Hematopoietic multipotent progenitor cell treated with erythropoietin and hydrocortisone succinate and interleukin-3 and kit ligand, for 8 days (in vitro differentiated cells): Measurements from ENCODE around the gene MADCAM1.
A peak's percentile ranks its signal among the peaks of the same experiment; 100 is the strongest.

Source experiments
- DNase-seq: peaks from one replicate; pipeline ENCODE4 v3.0.0-alpha.2; 2015

MADCAM1 gene

DNA sequence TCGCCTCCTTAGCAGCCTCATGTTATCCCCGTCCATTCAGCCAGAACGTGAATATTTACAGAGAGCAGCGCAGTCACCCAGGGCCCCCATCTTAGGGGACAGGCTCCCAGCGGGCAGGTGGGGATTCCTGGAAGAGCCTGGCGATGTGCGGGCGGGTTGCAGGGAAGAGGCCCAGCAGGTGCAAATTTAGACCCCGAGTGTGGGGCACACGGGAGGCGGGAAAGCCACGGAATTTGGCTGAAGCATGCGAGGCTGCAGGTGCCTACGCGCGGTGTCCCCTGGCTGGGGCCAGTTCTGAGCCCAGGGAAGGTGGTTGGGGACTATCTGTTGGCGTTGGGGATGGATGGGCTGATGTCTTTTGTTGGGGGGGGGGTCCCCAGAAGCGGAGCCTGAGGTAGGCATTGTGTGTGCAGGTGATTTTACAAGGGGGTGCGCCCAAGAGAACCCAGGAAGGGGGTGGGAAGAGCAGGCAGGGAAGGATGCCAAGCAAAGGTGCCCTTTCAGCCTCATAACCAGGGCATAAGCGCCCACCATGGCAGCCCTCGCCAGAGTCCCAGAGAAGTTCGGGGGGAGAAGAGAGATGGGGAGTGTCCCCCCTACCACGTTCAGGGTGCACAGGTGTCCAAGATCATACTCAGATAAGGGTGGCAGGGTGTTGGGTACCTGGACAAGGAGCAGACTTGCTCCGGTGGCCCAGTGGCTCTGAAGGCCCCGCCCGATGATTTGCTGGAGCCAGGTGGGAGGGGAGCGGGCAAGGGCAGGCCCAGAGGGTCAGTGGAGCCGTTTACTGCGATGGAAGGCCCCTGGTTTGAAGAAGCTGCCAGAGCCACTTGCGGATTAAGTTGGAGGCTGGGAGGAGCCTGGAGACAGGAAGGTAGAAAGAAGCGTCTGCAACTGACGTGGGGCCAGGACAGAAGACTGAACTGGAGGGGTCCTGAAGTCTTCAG lies 12.2 kb downstream of the MADCAM1 start:
- no peak for DNase-seq

- peak; percentile 94 for DNase-seq
Measured at GRCh38 chr19:510606-511100, 14.4 kb downstream of the MADCAM1 start.

- peak; percentile 54 for DNase-seq
Measured at GRCh38 chr19:511101-511851, 15.0 kb downstream of the MADCAM1 start.

DNA sequence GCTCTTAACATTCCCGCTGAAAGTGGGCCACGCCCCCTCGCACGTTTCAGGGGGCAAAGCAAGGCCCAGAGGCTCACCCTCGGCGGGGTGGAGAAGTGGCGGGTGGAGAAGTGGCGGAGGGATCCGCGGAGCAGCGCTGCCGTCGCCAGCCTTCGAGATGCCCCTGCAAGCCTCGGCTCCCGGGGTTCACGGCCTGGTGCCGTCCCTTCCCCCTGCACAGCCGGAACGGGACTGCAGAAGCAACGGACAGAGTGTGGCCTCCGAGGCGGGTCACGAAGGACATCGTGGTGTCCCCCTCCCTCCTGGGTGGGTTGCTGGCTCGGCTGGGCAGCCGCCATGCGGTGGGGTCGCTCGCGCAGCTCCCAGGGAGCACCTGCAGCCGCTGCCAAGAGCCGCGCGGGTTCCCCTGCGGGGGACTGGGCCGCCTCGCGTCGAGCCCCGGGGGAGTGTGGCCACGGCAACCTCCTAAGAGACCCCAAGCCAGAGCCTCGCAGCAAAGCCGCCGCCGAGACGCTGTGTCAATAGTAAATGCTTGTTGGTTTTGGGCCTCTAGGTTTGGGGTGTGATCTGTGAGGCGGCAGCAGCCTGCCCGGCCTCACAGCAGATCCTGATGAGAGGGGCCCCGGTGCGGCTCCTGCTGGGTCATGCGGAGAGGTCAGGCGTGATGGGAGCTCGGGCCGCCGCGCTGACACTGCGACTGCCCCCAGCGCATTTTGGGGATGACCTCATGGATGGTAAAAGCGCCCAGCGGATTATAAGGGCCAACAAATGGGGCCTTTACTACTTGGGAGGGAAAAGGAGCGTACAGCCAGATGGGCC lies 16.5 kb downstream of the MADCAM1 start:
- DNase-seq: no peak

DNA sequence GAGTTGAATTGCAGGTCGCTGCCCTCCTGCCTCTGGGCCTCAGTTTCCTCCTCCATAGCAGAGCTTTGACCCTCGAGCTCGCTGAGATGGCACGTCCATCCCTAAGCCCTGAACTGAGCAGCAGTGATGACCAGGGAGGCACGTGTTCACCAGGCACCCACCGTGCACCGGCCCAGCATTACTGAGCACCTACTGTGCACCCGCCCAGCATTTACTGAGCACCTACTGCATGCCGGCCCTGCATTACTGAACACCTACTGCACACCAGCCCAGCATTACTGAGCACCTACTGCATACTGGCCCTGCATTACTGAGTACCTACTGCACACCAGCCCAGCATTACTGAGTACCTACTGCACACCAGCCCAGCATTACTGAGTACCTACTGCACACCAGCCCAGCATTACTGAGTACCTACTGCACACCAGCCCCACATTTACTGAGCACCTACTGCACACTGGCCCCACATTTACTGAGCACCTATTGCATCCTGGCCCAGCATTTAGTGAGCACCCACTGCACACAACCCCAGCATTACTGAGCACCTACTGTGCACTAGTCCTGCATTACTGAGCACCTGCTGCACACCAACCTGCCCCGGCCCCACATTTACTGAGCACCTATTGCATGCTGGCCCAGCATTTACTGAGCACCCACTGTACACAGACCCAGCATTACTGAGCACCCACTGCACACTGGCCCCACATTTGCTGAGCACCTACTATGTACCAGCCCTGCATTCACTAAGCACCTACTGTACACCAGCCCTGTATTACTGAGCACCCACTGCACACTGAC lies 17.3 kb downstream of the MADCAM1 start:
- DNase-seq: no peak

- no peak for DNase-seq
Measured at GRCh38 chr19:514166-514663, 17.9 kb downstream of the MADCAM1 start.

GRCh38 chr19:517721-518597 lies 21.7 kb downstream of the MADCAM1 start:
- no peak for DNase-seq

- no peak for DNase-seq
Measured at GRCh38 chr19:518598-519231, 22.4 kb downstream of the MADCAM1 start.

DNA sequence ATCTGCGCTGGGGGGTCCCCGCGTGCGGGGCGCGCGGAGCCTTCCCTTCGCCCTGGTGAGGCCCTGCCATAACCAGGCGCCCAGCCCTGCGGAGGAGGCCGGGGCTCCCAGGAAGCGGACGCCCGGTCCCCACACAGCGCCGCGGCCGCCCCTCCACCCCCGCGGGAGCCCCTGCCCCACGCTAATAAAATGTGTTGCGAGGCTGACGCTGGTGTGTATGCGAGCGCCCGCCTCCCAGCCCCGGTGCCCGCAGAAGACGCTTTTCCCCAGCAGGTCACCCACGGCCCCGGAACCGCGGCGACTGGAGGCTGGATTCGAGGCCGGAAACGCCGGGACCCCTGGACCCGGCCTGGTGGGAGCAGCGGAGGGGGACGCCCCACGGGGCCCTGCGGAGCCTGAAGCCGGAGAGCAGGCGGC lies 23.2 kb downstream of the MADCAM1 start:
- DNase-seq: no peak

DNA sequence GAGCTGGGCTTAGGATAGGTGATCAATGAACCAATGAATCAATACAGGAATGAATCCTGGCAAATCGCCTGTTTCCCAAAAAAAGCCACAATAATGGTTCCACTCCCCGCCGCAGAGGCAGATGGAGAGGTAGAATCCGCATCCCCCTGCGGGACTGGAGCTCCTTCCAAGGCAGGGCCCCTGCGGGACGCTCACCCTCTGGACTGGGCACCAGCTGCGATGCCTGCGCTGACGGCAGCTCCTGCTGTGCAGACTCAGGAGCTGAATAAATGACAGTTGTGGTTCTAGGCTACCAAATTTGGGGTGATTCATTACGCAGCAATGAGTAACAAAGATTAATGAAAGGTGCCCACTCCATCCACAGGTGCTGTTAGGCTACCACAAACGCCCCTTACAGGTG lies 26.4 kb downstream of the MADCAM1 start:
- no peak for DNase-seq

GRCh38 chr19:524062-524674 lies 27.9 kb downstream of the MADCAM1 start:
- DNase-seq: no peak

DNA sequence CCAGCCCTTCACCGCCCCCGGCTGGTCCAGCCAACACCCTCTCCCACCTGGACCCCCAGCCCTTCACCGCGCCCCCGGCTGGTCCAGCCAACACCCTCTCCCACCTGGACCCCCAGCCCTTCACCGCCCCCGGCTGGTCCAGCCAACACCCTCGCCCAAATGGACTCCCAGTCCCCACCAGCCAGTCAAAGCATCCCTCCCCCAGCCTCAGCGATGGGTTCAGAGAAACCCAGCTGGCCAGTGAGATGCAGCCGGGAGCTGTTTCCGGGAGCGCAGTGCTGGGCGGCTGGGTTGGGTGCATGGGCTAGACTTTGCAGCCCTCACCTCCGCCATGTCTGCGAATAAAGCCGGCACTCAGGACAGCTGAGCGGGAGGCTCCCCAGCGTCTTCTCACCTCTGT lies 28.7 kb downstream of the MADCAM1 start:
- DNase-seq: no peak

DNA sequence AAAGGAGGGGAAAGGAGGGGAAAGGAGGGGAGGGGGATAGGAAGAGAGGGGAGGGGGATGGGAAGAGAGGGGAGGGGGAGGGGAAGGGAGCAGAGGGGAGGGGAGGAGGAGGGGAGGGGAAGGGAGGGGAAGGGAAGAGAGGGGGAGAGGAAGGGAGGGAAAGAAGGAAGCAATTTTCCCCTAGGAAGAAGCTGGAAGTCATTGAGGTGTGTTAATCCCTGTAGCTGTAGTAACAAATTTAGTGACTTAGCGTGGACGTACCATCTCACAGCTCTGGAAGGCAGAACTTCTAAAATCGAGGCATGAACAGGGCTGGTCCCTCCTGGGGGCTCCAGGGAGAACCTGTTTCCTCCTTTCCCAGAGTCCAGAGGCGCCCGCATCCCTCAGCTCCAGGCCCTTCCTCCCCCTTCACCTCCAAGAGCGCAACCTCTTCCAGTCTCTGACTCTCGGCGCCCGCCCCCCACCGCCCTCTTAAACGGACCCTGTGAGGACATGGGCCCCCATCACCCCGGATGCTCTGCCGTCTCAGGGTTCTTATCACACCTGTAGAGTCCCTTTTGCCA lies 29.7 kb downstream of the MADCAM1 start:
- DNase-seq: no peak

DNA sequence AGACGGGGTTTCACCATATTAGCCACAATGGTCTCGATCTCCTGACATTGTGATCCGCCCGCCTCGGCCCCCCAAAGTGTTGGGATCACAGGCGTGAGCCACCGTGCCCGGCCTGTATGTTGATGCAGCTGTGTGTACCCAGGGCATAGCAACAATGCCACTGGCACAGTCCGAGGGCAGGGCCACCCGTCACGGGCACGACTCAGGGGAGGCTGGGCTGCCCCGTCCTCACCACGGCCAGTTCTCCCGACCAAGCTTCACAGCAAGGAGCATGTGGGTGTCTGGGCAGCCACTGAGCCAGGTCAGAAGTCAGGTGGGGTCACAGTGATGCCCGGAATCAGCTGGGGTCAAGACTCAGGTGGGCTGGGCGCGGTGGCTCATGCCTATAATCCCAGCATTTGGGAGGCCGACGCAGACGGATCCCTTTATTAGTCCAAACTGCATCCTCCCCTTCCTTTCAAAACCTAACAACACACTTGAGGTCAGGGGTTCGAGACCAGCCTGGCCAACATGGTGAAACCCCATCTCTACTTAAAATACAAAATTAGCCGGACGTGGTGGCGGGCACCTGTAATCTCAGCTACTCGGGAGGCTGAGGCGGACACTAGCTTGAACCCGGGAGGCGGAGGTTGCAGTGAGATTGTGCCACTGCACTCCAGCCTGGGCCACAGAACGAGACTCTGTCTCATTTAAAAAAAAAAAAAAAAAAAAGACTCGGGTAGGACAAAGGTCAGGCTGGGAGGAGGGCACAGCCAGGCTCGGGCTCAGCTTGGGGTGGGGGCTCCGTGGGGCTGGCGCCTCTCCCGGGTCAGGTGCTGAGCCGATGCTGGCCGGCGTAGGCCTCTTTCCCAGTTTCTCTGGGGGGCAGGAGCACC lies 34.1 kb downstream of the MADCAM1 start:
- no peak for DNase-seq

GRCh38 chr19:531009-531752 lies 34.9 kb downstream of the MADCAM1 start:
- peak; percentile 84 for DNase-seq

GRCh38 chr19:531753-532560 lies 35.7 kb downstream of the MADCAM1 start, which contains the start of gene CDC34:
Gene CDC34 (plus strand): TSS chr19:531760. CDS start chr19:531932, 172 bp downstream.
- DNase-seq: no peak
